Measurements from ENCODE around the gene CDC20B. TPM values are rescaled to one million over a fixed set of nuclear protein-coding genes. Genes with fewer than 3 reads are reported as not detected.

Gene CDC20B, protein sequence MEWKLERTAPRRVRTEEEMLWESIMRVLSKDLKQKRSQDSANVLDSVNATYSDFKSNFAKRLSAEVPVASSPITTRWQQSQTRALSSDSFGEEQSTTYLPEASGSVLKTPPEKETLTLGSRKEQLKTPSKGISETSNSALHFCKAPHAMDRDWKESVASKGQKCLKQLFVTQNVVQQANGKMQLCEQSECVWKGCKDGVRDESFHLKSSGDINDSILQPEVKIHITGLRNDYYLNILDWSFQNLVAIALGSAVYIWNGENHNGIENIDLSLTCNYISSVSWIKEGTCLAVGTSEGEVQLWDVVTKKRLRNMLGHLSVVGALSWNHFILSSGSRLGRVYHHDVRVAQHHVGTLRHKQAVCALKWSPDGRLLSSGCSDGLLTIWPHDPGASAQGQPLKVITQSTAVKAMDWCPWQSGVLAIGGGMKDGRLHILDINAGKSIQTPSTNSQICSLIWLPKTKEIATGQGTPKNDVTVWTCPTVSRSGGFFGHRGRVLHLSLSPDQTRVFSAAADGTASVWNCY
- 0.21 and 0.35 TPM in 2 replicates for total RNA-seq (2014; rRNA removed; shearing (Covaris generic))
- 0.02 and 0.09 TPM in 2 replicates for polyA plus RNA-seq (2015; cell fraction: cytosol; rRNA removed)
- 0.74 and 1.0 TPM in 2 replicates for polyA plus RNA-seq (2015; cell fraction: nucleus; rRNA removed)

DNA sequence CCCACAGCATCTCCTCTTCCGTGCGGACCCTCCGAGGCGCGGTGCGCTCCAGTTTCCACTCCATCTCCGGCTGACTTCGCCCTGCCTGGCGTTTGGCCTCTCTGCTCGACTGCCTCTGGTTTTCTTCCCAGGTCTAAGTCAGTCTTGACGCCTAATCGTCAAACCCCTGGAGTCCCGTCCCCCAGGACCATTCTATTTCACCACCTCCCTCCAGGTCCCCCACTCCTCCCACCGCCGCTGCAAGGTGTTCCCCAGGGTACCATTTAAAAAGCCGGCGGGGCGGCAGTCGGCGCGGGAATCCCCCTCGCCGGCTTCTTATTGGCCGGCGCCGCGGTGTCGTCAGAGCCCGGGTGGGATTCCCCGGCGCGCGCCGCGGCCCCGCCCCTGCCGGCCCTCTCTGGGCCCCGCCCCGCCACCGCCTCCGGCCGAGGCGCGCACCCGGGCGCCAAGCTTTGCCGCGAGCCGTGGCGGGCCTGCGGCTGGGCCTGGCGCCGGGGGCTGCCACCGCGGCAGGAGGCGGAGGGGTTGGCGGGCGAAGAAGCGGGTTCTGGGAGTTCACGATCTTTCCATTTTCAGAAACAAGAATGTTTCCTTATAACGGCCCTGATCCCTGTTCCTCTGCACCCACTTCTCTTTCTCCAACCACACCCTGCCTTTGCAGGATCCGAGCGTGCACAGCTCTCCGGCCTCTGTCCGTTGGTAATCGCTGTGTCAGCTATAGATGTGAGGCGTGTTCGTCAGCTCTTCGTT, at the start of gene CDC20B:
CDC20B (minus strand) TSS at position 241 of the 750 bp plus-strand sequence; CDS start at position 64, 177 bp downstream.
- peak; percentile 73 for DNase-seq (ENCODE audit: low read depth, low spot score)
- in situ Hi-C loops (cut with HindIII; ENCODE audit: low pct_unique_long_range_greater_than_20kb, low sequenced_read_pairs), result no loop called here

DNA sequence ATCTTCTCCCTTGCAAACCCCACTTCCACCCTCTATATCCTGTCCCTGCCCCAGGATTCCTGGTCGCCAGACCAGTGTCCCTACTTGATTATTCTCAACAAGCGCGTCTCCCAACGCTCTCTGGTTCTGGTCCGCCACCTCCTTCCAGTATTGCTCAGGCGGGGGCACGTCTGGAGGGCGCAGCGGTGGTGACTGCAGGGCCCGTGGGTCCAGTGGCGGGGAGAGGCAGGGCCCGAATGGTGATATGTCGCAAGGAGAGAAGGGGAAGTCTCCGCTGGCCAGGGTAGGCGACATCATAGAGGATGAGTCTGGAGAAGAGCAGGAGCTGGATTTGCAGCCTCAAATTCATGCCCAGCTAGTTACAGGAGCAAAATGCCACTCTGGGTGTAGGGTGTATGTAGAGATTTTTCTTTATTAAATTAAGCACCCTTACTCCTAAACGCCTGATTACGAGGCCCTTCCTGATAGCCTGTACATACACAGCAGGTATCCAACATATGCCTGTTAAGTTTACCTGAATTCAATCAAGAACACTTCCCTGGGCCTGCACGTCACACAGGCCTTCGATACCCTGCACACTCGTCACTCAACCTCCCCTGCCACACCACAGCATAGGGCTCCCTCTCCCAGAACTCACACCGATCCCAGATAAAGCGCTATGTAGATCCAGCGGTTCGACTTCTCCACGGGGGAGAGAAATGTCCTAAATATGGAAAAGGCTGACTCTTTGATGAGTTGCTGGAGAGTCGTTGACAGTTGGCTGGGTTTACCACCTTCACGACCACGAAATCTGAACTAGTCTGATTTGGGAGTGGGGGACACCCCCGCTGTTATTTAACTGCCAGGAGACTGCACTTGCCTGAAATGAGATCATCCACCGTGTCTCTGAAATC, 49.4 kb upstream of the CDC20B start:
- in situ Hi-C loops (cut with HindIII; ENCODE audit: low pct_unique_long_range_greater_than_20kb, low sequenced_read_pairs), result no loop called here
- no peak for DNase-seq (ENCODE audit: low read depth, low spot score)

DNA sequence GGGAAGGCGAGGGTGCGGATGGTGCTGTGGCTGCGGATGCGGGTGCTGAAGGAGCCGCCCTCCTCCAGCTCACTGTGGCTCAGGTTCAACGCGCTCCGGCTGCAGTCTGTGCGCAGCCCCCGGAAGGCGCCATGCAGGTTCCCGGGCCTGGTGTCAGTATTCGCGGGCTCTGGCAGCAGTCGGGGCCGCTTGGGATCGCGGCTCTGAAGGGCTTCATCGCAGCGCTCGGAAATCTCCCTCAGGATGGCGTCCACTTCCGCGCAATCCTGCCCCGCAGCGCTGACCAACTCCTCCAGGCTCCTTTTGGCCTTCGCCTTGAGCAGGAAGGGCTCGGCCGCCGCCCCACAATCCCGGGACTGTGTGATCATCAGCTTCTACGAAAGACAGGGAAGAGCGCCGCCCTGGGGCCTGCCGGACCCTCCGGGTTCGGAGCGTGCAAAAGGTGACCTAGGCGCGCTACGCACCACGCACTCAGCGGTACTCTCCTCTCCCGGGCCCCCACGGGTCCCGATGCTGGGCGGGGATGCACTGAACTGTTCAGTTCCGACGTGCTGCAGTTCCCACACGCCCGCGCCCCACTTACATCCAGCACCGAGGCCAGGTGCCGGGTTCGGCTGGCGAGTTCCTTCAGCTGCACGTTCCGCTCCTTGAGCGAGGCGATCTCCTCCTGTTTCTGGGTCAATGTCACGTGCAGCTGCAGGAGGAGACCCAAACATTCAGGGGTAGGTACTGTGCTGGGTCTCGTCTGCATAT, 47.6 kb upstream of the CDC20B start:
- in situ Hi-C loops (cut with HindIII; ENCODE audit: low pct_unique_long_range_greater_than_20kb, low sequenced_read_pairs), result no loop called here
- no peak for DNase-seq (ENCODE audit: low read depth, low spot score)

DNA sequence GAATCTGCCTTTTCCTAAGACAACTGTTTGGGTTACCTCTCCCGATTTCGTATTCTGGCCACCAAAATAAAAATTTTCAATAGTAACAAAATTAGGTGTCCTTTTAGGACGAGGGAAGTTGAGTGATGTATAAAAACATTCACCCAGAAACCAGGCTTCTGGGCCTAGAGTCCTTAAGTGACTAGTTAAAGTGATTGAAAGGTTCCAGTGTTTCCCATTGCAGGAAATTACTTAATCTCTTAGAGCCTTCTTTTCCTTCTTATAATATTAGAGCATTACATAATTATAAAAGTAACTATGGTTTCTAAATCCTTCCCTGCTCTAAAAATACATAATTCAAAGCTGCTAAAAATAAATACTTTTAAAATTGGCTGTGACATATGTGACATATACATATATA, 46.8 kb upstream of the CDC20B start:
- DNase-seq (ENCODE audit: low read depth, low spot score), result no peak
- in situ Hi-C loops (cut with HindIII; ENCODE audit: low pct_unique_long_range_greater_than_20kb, low sequenced_read_pairs), result no loop called here

DNA sequence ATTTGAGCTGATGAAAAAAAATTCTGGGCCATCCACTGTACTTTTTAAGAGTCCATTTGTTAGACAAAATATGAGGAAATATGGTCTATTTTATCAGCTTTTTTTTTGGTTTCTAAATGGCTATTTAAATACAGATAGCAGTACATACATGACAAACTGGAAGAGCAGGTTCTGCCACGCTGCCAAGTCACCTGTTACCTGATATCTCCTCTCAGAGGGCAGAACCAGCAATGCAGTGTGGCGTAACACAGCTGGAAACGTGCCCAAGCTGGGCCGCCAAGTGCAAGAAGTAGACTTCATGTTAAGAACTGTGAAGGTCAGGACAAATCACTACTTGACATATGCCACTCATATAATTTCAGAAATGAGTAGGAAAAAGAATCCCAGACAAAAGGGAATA, 46.0 kb upstream of the CDC20B start:
- no peak for DNase-seq (ENCODE audit: low read depth, low spot score)
- in situ Hi-C loops (cut with HindIII; ENCODE audit: low pct_unique_long_range_greater_than_20kb, low sequenced_read_pairs), result no loop called here

DNA sequence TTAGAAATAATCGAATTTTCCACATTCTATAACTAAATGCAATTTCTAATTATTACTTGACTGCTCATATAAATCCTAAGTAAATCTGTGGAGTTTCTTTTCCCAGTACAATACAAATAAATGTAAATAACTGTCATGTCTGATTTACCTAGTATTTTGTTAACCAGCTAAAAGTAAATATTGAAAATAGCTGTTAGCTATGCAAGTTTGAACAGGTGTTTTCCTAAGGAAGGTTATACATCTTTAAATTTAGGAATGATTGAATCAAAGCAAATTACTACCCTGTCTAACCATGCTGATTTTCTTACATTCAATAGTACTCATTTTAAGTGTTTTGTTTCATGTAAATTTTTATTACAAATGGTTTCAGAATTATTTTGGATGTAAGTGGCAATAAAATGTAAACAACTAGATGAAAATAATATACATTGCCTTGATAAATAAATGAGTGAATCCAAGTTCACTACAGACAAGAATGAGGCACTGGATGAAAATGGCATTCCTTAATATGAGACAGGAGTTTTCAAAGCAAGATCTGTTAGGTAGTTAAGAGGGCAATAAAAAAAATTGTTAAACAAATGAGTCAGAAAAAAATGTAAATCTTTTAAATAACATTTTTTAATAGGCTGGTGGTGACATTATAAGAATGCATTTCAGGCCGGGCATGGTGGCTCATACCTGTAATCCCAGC, 38.4 kb upstream of the CDC20B start:
- in situ Hi-C loops (cut with HindIII; ENCODE audit: low pct_unique_long_range_greater_than_20kb, low sequenced_read_pairs), result no loop called here
- no peak for DNase-seq (ENCODE audit: low read depth, low spot score)

DNA sequence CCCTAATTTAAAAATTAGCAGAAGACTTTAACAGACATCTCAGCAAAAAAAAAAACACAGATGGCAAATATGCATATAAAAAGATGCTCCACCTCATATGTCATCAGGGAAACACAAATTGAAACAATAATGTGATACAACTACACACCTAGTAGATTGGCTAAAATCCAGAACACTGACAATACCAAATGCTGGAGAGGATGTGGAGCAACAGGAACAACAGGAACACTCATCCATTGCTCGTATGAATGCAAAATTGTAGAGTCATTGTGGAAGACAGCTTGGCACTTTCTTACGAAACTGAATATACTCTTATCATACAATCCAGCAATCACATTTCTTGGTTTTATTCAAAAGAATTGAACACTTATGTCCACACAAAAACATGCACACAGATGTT, 32.0 kb upstream of the CDC20B start:
- in situ Hi-C loops (cut with HindIII; ENCODE audit: low pct_unique_long_range_greater_than_20kb, low sequenced_read_pairs), result no loop called here
- DNase-seq (ENCODE audit: low read depth, low spot score), result no peak

DNA sequence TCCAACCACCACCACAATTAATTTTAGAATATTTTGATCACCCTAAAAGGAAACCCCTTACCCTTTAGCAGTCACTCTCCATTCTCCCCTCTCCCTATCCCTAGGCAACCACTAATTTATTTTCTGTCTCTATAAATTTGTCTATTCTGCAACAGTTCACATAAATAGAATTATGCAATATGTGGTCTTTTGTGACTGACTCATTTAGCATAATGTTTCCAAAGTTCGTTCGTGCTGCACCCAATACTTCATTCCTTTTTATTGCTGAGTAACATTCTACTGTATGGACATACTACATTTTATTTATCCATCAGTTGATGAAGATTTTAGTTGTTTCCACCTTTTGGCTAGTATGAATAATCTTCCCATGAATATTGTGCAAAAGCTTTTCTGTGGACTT, 18.2 kb upstream of the CDC20B start:
- in situ Hi-C loops (cut with HindIII; ENCODE audit: low pct_unique_long_range_greater_than_20kb, low sequenced_read_pairs), result no loop called here
- DNase-seq (ENCODE audit: low read depth, low spot score), result no peak

DNA sequence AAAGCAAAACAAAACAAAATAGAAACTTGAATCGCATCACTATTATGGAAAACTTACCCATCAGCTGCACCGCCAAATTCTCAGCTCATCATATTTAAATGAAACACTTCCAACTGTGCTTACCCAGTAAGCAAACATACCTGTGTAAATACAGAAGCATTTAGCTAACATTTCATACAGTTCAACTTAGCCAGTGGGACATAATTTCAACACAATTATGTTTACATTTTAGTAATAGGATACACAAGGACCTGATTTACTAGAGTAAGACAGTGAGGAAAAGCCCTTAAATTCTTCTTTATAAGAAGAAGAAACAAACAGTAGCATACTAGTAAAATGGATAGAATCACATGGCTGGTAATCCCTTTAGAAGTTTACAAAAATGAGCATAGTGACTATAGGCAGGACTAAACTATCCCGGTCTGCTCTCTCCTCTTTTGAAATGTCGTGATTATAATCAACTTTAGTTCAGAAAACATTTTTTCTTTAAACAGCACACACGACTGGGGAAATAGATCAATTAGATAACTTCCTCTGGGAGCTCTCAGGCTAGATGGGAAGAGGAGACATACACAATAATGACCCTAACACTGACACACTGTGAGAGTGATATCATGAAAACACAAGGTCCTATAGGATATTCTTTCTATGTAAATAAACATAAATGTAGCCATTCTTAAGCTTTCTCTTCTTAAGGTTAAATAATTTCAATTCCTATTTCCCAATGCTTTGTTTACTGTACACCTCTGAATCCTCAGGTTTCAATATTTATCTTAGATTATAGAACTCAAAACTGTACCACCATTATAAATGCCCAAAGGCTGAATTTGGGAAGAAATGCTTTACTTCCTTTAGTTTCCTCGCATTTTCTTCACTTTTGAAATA, 15.9 kb upstream of the CDC20B start:
- DNase-seq (ENCODE audit: low read depth, low spot score), result no peak
- in situ Hi-C loops (cut with HindIII; ENCODE audit: low pct_unique_long_range_greater_than_20kb, low sequenced_read_pairs), result no loop called here

DNA sequence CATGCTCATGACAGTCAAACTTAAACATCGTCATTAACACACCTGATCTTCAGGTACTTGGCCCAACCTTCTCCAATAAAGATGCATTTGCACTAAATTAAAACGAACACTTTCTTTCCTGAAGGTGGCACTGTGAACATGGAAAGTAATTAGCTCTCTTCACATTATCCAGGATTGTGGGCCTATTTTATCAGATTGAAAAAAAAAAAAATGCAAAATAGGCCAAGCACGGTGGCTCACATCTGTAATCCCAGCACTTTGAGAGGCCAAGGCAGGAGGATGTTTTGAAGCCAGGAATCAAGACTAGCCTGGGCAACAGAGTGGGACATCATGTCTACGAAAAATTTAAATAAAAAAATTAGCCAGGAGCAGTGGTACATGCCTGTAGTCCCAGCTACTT, 14.4 kb upstream of the CDC20B start:
- in situ Hi-C loops (cut with HindIII; ENCODE audit: low pct_unique_long_range_greater_than_20kb, low sequenced_read_pairs), result no loop called here
- DNase-seq (ENCODE audit: low read depth, low spot score), result peak; percentile 55

DNA sequence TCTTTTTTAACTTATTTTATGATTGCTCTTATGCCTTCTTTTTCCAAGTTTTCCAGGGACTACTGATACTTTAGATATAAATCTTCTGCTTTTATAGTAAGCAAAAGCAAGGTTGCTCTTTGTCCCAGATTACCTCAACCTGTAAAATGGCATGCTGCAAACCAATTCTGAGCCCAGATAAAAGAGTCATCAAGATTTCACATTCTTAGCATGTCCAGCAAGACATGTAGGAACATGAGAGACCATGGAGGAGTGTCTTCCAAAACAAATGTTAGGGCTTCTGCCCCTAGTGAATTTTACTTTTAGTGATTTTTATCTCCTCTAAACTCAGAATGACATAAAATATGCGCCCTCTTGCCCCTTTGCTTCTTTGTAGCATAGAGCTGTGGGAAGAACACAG, 7.0 kb upstream of the CDC20B start:
- in situ Hi-C loops (cut with HindIII; ENCODE audit: low pct_unique_long_range_greater_than_20kb, low sequenced_read_pairs), result no loop called here
- DNase-seq (ENCODE audit: low read depth, low spot score), result no peak

DNA sequence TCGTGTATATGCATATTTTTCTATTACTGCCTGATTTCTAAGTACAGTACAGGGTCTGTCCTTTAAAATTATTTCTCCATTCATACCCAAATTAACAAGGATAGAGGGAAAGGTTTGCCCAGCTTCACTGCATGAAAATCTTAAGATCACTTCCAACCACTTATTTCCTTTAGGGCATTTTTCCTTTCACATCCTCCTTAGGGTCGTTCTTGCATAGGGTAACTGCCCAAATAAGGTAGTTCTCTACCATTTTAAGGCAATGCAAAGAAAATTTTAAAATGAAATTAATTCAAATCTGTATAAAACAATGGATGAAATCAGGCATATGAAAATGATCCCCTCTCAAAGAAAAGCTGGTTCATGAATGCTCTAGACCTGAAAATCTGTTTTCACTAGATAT, 4.1 kb upstream of the CDC20B start:
- in situ Hi-C loops (cut with HindIII; ENCODE audit: low pct_unique_long_range_greater_than_20kb, low sequenced_read_pairs), result no loop called here
- DNase-seq (ENCODE audit: low read depth, low spot score), result no peak

DNA sequence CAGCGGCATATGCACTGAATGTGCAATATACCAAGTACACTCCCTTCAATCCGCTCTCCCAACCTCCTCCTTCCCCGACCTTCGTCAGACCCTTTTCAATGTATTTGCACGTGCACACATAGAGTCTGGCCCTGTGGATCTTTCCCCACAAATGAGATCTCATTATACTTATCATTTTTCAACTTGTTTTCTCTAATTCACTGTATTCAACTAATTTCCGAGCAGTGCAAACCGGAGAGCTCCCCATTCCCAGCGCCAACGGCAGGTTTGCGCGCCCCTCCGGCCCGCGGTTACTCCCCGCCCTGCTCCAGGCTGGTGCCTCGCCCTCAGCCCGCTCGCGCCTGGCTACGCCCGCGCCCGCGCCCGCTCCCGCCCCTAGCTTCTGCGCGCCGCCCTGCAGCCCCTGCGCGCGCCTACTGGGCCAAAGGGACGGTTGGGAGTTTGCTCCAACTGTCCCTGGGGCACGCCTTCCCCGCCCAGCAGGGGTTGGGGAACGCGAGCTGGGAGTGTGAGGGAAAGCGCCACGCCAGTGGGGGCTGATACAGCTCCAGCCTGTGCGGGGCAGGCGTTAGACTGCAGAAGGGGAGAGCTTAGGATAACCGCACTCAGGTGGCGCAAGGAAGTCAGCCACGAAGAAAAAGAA, 3.3 kb upstream of the CDC20B start:
- in situ Hi-C loops (cut with HindIII; ENCODE audit: low pct_unique_long_range_greater_than_20kb, low sequenced_read_pairs), result no loop called here
- DNase-seq (ENCODE audit: low read depth, low spot score), result peak; percentile 82

DNA sequence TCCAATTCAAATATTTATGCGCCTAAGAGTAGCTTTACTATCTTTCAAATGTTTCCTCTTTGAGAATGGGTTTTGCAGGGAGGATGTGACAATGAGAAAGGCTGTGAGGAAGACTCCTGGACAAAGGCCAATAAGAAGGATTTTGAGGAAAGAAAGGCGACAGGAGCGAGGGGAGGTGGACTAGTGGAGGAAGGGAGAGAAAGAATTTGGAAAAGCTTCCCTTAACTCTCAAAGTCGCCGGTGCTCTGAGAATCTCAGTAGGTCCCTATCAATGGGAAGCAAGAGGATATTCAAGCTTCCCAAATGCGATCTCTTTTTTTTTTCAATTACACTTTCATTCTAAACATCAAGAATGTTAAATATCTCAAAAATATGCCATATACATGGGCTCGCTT, 2.8 kb upstream of the CDC20B start:
- no peak for DNase-seq (ENCODE audit: low read depth, low spot score)
- in situ Hi-C loops (cut with HindIII; ENCODE audit: low pct_unique_long_range_greater_than_20kb, low sequenced_read_pairs), result no loop called here

DNA sequence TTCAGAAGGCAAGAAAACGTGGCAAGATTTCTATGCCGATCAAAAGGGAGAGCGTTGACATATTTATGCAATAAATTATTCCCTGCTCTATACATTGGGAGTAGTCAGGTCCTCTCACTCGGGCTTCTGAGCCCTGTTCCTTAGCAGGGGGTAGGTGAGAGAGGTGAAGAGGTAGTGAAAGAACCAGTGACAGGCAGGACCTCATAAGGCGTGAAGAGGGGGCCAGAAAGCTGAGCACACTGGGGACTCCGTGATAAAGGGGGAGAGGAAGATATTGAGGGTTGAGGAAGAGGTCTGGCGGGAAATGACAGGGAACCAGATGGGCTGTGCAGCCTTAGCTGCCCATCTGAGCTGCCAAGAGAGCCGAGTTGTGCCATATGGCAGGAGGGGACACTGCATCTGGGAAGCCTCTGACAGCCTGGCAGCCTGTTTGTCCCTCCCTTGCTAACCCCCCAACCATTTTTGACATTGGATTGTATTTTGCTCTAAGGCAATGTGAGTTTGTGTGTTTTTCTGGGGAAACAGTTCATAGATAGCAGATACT, 782 bp upstream of the CDC20B start:
- DNase-seq (ENCODE audit: low read depth, low spot score), result no peak
- in situ Hi-C loops (cut with HindIII; ENCODE audit: low pct_unique_long_range_greater_than_20kb, low sequenced_read_pairs), result no loop called here

Measured in SK-MEL-5 (cell line).